K562 (cell line): ENCODE measurements around the gene MLN. TPM values are rescaled to one million over a fixed set of nuclear protein-coding genes. Genes with fewer than 3 reads are reported as not detected.

Source experiments
- CHAMP1 ChIP-seq: fragments of 450-650 bp; IDR thresholded peaks from 2 replicates; pipeline ENCODE4 v1.6.1; 2016; ENCODE audit warnings: mild to moderate bottlenecking
- CTBP1 ChIP-seq: fragments of 450-650 bp; IDR thresholded peaks from 2 replicates; pipeline ENCODE4 v1.6.1; 2016; ENCODE audit warnings: borderline replicate concordance
- DACH1 ChIP-seq: fragments of 450-650 bp; IDR thresholded peaks from 2 replicates; pipeline ENCODE4 v1.6.1; 2018; ENCODE audit not compliant: partially characterized antibody
- MGA ChIP-seq: fragments of 450-650 bp; IDR thresholded peaks from 2 replicates; pipeline ENCODE4 v1.6.1; 2016; ENCODE audit warnings: mild to moderate bottlenecking, moderate library complexity
- SMARCA5 ChIP-seq: fragments of 450-650 bp; IDR thresholded peaks from 2 replicates; pipeline ENCODE4 v1.6.1; 2016
- polyA plus RNA-seq, 8 experiments: library from polyadenylated mRNA; depleted of rRNA in 4 of 8; stranded (reverse) in 5 of 8; unstranded in 3 of 8; fragments of >200 nt; fragmentation: Nextera tagmentation in 2 of 8; fragmentation: Illumina TruSeq in 1 of 8; extraction: Ambion mirVana in 2 of 8; extraction: Trizol in 1 of 8; gene quantifications; 2 replicates each; pipeline versions ENCODE4 v1.2.1 to v1.2.3, GENCODE V29; 2011 to 2014; ENCODE audit warnings: inconsistent platforms in 1 of 8, missing spikeins in 1 of 8
- total RNA-seq, 7 experiments: library from RNA; depleted of rRNA in 6 of 7; stranded (reverse); fragments of >200 nt in 6 of 7; fragmentation: Illumina TruSeq in 2 of 7; extraction: Trizol in 2 of 7; gene quantifications; 2 replicates each; pipeline versions ENCODE4 v1.2.1 to v1.2.3, GENCODE V29; 2011 to 2021; ENCODE audit warnings: low replicate concordance in 1 of 7

The MLN gene
- total and polyA plus RNA-seq, 9 of the 15 experiments (the other 6 are each of a cell fraction or from before 2014, with no cell fraction given), result not detected

- TF ChIP-seq MGA (no peak), DACH1 (no peak), SMARCA5 (no peak), CHAMP1 (no peak), CTBP1 (peak; percentile 96)
Observed at GRCh38 chr6:33788694-33789549, 14.9 kb downstream of the MLN start, which contains the start of gene LEMD2 (continued).
